NB4 (cell line): ENCODE data around the gene ZDHHC9.

ENCODE experiments used
- CTCF ChIP-seq: IDR thresholded peaks from one replicate; pipeline ENCODE4 v1.5.1; 2012; ENCODE audit warnings: low read depth, low read length
- POLR2A ChIP-seq: IDR thresholded peaks from 2 replicates; pipeline ENCODE4 v1.6.1; 2011; ENCODE audit warnings: mild to moderate bottlenecking; ENCODE audit not compliant: insufficient read length; ENCODE audit errors: extremely low read depth

- TF ChIP-seq CTCF, result no peak
- TF ChIP-seq POLR2A, result no peak
Measured at GRCh38 chrX:129780441-129781105, 63.1 kb downstream of the ZDHHC9 start.
